Glomerular visceral epithelial cell (primary cell): ENCODE measurements around the gene DRICH1.
"Not testable (repeated sequence)": the region's sequence is repeated elsewhere in the genome, so short reads cannot be mapped to it uniquely, and the experiment has no call there.

Source experiments
- DNase-seq: peaks from one replicate; pipeline ENCODE4 v3.0.0-alpha.2; 2016; ENCODE audit errors: extremely low spot score

DRICH1 gene

DNA sequence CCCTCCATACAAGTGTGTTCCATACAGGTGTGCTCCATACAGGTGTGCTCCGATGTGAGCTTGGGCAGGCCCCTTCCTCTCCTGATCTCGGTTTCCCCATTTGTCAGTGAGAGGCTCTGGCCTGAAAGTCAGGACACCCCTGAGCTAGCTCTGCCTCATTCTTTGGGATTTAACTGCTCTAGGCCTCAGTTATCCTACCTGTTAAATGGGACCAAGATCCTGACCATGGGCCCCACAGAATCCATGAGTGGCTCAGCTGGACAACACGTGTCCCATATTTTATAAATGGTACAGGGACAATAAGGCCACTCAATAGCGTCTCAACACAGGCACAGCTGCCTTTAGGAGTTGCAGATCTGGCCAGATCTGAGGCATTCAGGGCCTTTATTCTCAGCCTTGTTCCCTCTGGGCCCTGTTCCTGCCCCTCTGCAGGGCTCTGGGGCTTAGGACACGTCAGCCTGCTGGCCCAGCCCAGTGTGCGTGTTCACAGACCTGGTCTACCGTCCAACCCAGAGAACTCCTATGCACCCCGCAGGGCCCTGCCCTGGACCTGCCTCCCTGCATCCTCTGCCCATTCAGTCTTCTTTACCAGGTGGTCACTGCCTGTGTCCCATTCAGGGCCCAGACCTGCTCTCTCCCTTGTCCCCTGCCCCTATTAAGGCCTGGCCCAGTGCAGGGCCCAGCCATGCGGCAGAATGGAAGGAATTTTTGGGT is 33.2 kb downstream of the DRICH1 start:
- no peak for DNase-seq

GRCh38 chr22:23597576-23598268 is 34.4 kb downstream of the DRICH1 start:
- not testable (repeated sequence) for DNase-seq

DNA sequence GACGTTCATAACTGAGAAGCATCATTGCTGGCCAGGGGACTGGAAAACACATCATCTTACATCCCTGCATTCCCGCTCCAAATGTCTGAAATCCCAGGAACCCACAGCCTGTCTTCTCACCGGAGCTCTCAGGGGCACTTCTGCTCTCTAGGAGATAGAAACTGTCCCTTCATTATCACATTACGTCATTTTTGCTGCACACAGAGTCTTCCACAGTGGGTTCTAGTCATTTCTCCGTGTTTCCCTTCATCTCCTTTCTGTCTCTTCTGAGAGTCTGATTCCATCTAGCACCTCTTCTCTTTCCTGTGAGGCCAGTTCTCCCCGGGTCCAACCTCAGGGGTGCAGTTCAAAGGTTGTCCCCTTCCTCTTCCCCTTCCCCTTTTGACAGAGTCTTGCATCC is 36.2 kb downstream of the DRICH1 start:
- not testable (repeated sequence) for DNase-seq

DNA sequence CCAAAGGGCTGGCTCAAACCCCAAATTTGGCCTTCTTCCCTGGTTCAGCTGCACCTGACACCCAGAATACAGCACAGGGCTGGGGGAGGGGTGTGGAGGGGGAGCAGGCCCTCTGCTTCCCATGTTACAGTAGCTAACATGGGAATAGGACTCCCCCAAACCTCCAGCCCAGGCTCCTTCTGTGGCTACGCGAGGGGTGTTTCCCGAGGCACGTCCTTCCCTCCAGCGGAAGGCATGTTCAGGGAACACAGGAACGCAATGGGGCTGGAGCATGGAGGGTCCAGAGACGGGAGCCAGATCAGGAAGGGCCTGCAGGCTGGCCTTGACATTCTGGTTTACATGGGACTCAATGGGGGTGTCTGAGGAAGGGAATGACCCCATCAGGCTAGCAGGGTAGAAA is 40.3 kb downstream of the DRICH1 start:
- no peak for DNase-seq

GRCh38 chr22:23591201-23591791 is 40.8 kb downstream of the DRICH1 start:
- peak; percentile 30 for DNase-seq

GRCh38 chr22:23583836-23584235 is 48.3 kb downstream of the DRICH1 start:
- DNase-seq, result no peak

- DNase-seq, result no peak
Measured at GRCh38 chr22:23583153-23583552, 49.0 kb downstream of the DRICH1 start.

GRCh38 chr22:23581260-23581650 is 50.9 kb downstream of the DRICH1 start:
- DNase-seq, result no peak

DNA sequence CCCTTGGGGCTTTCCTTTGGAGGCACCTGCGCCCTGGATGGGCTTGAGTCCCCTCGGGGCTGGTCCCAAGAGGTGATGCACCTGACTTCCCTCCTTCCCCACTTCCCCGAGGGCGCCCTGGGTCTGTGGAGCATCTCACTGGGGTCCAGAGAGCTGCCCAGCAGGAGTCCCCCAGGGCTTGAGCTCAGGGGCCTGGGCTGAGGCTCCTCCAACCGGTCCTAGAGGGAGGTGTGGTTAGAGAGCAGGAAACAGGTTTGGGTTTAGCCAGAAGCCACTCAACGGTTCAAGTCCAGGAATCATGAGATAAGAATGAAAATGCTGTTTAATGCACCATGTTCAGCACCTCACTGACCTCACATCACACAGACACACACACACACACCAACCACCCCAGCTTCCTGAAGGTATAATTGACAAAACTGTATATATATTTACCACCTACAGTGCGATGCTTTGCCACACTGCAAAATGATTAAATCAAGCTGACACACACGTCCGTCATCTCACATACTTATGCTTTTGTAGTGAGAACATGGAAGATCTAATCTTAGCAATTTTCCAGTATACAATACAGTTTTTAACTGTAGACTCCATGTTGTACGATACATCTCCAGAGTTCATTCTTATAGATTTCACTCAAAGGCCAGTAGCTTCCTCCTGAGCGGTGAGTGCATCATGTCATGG is 51.4 kb downstream of the DRICH1 start:
- DNase-seq, result no peak

DNA sequence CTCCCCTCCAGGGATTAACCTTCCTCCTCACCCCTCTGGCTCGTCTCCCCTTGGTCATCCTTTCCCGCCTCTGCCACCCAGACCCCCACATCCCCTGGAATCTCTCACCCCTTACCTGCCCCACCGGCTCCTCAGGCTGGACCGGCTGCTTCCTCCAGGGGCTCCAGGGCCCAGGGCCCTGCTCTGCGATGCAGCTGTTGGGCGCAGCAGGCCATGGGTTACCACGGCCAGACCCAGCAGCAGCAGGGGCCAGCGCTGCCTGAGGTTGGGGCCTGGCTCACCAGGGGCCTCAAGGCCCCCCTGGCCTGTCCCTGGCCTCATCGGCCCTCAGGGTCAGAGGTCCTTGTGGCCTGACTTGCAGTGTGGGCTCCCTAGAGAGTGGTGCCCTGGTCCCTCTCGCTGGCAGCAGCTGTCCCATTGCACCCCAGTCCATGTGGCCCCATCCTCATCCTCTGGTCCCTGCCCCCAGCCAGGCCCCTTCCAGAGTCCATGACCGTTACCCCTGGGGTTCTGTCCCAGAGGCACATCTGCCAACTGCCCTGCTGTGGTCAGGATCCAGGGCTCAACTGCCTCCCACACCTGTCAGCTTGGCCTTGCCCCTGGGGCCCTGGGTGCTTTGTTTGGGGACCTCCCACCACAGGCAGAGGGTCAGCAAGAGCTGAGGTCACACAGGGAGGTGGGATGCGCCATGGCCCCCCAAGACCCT is 52.1 kb downstream of the DRICH1 start, which contains the start of gene IGLL1:
Gene IGLL1 (minus strand): TSS at position 421 of the 706 bp plus-strand sequence. CDS start 100 bp downstream, at position 321.
- no peak for DNase-seq

GRCh38 chr22:23579280-23579679 is 52.8 kb downstream of the DRICH1 start:
- no peak for DNase-seq

- no peak for DNase-seq
Measured at GRCh38 chr22:23578306-23578705, 53.8 kb downstream of the DRICH1 start.

DNA sequence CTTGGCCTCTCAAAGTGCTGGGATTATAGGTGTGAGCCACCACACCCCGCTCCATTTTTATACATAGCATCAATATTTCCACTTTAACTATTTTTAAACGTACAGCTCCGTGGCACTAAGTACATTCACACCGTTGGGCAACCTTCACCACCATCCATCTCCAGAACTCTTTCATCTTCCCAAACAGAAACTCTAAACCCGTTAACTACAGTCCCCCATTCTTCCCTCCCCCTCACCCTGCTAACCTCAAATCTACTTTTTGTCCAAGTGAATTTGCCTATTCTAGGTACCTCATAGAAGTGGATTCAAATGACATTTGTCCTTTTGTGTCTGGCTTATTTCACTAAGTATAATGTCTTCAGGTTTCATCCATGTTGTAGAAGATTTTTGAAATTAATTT is 55.4 kb downstream of the DRICH1 start:
- DNase-seq, result no peak

DNA sequence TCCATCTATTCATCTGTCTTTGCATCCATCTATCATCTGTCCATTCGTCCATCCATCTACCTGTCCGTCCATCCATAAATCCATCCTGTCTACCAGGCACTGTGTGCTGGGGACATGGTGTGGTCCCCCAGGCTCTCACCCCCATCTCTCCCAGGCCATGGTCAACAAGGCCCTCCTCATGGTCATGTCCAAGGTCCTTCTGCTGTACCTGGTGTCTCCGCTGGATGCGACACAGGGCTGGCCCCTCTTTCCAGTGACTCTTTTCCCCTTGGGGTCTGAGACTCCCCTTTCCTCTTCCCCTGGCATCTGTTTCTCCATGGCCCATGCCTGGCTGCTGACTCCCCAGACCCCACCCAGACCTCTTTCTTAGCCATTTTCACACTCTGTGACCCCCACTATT is 56.5 kb downstream of the DRICH1 start:
- DNase-seq, result no peak

DNA sequence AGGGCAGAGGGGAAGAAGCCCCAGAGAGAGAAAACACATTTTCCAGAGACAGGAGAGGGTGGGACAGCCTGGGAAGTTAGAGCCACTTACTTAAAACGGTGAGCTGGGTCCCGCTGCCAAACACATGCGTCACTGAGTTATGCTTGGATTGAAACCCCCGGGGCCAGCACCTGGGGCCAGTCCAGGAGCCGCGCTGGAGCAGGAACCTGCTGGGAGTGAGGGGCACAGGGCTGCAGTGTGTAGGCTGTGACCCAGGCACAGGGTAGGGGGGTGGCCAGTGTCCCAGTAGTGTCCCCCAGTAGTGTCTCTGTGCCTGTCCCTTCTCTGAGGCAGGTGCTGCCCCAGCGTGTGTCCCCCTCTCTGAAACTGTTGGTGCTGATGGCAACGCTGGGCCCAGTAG is 57.2 kb downstream of the DRICH1 start:
- DNase-seq, result no peak

- DNase-seq, result no peak
Measured at GRCh38 chr22:23574371-23574811, 57.7 kb downstream of the DRICH1 start.

GRCh38 chr22:23573701-23574235 is 58.4 kb downstream of the DRICH1 start:
- not testable (repeated sequence) for DNase-seq

DNA sequence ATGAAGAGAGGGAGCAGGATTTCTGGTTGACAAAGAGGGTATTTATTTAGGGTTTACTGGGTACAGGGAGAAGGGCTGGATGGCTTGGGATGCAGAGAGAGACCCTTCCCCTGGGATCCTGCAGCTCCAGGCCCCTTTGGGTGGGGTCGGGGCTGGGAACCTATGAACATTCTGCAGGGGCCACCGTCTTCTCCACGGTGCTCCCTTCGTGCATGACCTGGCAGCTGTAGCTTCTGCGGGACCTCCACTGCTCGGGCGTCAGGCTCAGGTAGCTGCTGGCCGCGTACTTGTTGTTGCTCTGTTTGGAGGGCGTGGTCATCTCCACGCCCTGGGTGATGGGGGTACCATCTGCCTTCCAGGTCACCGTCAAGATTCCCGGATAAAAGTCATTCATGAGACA is 59.0 kb downstream of the DRICH1 start:
- DNase-seq, result not testable (repeated sequence)

DNA sequence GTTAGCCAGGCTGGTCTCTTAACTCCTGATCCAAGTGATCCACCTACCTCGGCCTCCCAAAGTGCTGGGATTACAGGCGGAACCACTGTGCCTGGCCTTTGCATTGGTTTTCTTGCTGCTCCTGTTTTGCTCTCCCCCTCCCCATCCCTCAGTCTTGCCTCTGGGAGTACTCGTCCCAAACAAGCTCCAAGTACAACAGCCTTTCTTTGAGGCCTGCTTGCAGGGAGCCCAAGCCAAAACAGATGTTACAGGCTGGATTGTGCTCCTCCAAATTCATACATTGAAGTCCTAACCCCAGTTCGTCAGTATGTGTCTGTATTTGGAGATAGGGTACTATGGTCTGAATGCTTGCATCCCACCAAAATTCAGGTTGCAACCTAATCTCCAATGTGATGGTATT is 60.6 kb downstream of the DRICH1 start:
- no peak for DNase-seq

- DNase-seq, result no peak
Measured at GRCh38 chr22:23570681-23571080, 61.4 kb downstream of the DRICH1 start.

DNA sequence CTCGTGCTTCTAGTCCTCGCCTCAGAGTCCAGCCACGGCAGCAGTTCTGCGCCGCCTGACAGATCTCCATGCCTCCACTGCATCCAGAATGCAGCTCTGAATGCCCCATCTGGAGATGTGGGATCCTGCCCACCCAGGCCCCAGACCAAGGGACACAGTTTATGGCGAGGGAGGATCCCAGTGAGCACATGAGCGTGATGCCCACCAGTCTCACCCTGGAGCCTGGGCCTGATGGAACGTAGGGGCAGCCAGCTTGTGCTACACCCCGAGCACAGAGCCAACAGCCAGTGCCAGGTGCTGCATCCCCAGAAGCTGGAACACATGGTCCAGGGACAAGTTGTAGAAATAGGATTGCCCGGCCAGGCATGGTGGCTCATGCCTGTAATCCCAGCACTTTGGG is 62.4 kb downstream of the DRICH1 start:
- DNase-seq, result no peak
